ENCODE measurements around the gene C8B.

DNA sequence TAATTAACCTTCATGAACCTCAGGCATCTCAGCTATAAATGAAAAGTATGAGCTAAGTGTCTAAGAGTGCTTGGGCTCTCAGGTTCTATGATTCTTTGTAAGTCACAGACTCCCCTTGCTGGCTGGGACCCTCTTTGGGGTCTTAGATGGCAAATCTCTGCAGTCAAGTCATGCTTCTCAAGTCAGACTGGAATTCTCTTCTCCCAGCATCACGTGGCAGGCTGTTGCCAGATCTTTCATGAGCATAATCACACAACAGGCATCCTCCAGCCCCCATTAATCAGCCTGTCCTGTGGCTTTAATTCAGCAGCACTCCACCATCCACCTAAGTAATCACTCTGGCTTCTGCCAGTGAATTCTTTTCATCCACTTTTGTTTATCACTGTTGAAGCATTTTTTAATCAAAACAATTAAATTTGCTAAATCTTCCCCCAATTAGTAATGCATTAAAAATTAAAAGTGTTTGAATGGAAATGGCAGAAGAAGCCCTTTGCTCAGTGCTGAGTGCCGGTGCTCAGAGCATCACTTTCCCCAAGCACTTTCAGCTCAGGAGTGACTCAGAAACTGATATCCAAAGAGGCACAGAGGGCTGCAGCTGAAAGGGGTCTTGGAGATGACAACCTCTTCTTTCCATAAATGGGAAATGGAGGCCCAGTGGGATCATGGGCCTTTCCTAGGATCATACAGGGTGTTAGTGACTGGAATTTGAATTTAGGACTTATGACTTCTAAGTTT, 61.0 kb downstream of the C8B start:
- no peak for TF ChIP-seq CTCF (IDR thresholded peaks at IDR 0.05)
- TF ChIP-seq POLR2A (IDR thresholded peaks at IDR 0.05) = no peak
